NOMO-1 treated with dmso at 0.1 percent for 144 hours (cell line): ENCODE results near the gene FALEC.

Experiments used
- DNase-seq: peaks from one replicate; lab custom pipeline; 2025; ENCODE audit not compliant: unreplicated experiment; lab: John Stamatoyannopoulos, UW

Gene FALEC

GRCh38 chr1:150515328-150516049, at the start of gene FALEC:
TSS of gene FALEC (plus strand) at chr1:150515752.
- DNase-seq, result peak; percentile 96

GRCh38 chr1:150466964-150467363, 48.6 kb upstream of the FALEC start:
- DNase-seq, result no peak

DNA sequence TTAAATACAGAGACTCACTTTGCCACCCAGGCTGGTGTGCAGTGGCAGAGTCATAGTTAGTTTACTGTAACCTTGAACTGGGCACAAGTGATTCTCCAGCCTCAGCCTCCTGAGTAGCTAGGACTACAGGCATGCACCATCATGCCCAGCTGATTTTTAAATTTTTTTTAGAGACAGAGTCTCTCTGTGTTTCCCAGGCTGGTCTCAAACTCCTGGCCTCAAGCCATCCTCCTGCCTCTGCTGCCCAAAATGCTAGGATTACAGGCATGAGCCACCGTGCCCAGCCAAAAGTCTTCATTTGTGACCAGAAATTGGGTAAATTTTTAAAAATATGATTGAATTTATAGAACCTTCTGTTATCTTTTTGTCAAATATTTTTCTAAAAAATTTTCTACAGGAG, 46.3 kb upstream of the FALEC start:
- DNase-seq, result no peak

DNA sequence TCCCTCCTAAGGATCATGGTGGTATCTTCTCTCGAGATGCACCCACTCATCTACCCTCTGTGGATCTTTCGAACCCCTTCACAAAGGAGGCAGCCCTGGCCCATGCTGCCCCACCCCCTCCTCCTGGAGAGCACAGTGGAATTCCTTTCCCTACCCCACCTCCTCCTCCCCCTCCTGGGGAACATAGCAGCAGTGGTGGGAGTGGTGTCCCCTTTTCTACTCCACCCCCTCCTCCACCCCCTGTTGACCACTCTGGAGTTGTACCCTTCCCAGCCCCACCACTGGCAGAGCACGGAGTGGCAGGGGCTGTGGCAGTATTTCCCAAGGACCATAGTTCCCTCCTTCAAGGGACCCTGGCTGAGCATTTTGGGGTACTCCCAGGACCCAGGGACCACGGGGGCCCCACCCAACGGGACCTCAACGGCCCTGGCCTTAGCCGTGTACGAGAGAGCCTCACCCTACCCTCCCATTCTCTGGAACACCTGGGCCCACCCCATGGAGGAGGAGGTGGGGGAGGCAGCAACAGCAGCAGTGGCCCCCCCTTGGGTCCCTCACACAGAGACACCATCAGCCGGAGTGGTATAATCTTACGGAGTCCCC, 42.9 kb upstream of the FALEC start:
- DNase-seq, result no peak

DNA sequence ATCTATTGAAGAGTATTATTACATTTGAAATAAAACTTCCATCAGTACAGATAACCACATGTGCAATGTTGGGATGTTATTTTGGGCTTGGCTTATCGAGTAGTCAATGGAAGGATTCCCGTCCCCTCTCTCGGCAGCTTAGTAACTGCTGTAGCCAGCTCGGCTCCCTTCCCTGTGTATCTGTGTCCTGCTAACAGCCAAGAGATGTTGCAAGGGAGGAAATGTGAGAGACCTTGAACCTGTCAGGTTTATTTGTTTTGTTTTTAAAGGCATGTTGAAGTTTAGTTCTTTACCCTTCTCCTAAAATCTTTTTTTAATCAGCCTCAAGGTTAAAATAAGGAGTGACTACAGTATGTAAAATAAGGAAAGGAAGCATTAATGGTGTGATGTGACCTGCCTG, 41.9 kb upstream of the FALEC start:
- no peak for DNase-seq

- no peak for DNase-seq
Observed at GRCh38 chr1:150474869-150475268, 40.7 kb upstream of the FALEC start.

- no peak for DNase-seq
Observed at GRCh38 chr1:150476754-150477153, 38.8 kb upstream of the FALEC start.

DNA sequence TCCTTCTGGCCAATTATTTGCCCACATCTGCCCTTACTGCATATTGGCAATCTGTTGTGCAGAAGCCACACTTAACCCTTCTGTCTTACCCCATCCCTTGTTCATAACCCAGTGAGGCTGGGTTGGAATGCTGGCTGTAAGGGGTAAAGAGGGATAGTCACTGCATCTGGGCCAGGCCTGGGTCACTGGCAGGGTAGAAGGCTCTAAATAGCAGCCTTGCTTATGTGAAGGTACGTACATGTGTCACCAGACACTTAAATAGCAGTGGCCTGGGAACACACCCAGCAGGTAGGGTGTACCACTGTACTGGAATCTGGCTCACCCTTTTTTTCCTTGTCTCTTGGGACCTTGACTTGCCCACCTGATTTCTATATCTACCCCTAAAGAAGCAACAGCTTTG, 38.2 kb upstream of the FALEC start:
- no peak for DNase-seq

GRCh38 chr1:150477733-150478132, 37.8 kb upstream of the FALEC start:
- DNase-seq, result no peak

DNA sequence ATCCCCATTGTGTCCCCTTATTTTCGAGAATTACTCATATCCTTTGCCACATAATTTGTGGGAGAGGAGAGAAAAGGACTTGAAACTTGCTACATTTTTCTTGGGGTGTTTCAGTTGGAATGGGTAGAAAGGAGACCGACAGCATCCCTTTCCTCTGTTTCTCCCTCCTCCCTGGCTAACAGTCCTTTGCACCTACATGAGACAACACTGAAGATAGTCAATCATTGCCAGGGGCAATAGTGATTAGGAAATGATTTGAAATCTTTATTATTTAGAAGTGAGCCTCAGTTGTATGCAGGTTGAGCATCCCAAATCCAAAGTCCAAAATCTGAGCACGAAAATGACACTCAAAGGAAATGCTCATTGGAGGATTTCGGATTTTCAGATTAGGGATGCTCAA, 36.2 kb upstream of the FALEC start:
- no peak for DNase-seq

DNA sequence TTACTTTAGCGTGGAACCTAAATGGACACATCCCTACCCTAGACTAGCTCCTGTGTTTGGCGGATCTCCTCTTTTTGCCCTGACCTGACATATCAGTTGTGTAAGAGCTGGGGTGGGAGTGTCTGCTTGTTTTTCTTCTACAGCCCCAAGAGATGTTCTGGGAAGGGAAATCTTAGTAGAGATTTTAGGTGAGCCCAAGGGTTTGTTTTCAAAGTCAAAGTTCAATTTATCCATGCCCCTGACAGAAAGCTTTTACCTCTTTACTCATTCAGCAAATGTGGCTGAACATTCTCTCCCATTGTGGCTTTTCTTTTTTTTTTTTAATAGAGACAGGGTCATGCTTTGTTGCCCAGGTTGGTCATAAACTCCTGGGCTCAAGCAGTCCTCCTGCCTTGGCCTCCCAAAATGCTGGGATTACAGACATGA, 35.6 kb upstream of the FALEC start:
- no peak for DNase-seq

DNA sequence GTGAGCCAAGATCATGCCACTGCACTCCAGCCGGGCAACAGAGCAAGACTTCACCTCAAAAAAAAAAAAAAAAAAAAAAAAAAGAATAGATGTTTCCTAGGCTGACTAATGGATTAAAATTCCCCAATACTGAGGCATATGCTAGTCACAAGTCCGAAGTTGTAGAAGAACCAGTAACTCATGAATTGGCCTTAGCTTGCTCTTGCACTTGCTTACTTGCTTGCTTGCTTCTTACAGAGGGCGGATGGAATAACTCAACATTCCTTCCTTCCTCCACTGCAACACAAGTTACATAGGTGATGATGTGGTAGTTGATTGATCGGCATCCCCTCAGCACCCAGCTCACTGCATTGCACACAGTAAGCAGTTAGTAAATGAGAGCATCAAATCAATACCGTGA, 31.1 kb upstream of the FALEC start:
- DNase-seq, result no peak

DNA sequence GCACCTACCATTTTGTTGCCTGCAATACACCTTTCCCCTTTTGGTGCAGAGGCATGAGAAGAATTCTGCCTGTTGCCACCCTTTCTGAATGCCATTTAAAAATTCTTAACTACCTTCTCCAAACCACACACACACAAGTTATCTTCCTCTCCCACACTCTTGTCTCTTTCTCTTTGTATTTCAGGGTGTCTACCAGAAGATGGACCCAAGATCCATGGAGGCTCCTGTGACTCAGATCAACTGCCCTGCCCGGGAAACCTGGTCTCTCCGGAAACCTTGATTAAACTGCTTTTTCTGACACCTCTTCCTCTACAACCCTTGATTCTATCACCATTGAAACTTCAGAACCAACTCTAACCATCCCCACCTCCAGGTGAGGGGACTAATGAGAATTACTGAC, 30.7 kb upstream of the FALEC start:
- peak; percentile 5 for DNase-seq

GRCh38 chr1:150486966-150487762, 28.4 kb upstream of the FALEC start, which contains the start of gene TARS2:
TSS of gene TARS2 (plus strand) at chr1:150487419. CDS start at chr1:150487451, 32 bp downstream.
- peak; percentile 97 for DNase-seq

DNA sequence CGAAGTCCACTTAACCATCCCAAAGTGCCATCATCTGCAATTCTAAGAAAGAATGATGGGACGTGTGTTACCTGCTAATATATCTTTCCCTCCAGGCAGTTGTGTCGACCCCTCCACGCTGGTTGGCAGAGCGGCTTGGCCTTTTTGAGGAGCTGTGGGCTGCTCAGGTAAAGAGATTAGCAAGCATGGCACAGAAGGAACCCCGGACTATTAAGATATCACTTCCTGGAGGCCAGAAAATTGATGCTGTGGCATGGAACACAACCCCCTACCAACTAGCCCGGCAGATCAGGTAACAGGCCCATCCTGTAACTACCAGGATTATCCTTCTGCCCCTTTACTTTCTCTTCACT, 27.8 kb upstream of the FALEC start:
- no peak for DNase-seq

- DNase-seq, result no peak
Observed at GRCh38 chr1:150493175-150493574, 22.4 kb upstream of the FALEC start.

DNA sequence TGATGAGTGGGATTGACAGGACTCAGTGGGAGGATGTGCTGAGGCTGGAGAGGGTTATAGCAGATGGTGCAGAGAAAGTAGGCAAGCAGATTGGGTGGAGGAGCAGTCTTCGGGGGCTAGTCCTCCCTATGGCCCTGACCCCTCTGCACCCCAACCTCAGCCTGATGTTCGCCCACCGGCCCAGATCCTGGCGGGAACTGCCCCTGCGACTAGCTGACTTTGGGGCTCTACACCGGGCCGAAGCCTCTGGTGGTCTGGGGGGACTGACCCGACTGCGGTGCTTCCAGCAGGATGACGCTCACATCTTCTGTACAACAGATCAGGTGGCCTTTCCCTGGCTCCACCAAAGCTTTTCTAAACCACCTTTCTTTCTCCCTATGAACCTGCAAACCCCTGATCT, 17.2 kb upstream of the FALEC start:
- DNase-seq, result no peak

DNA sequence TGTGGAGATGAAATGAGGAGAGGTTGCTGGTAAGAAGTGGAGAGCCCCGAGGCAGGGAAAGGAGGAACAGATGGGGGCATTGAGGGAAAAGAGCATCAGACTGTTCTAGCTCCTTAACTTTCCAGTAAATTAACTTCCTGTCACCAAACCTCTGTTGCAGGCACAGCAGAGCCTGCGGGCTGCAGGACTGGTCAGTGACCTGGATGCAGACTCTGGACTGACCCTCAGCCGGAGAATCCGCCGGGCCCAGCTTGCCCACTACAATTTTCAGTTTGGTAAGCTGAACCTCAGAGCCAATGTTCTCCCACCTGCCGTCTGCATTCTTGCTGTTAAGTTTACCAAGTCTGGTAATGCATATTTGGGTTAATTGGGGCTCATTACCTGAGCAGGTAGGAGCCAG, 10.1 kb upstream of the FALEC start:
- DNase-seq, result no peak

DNA sequence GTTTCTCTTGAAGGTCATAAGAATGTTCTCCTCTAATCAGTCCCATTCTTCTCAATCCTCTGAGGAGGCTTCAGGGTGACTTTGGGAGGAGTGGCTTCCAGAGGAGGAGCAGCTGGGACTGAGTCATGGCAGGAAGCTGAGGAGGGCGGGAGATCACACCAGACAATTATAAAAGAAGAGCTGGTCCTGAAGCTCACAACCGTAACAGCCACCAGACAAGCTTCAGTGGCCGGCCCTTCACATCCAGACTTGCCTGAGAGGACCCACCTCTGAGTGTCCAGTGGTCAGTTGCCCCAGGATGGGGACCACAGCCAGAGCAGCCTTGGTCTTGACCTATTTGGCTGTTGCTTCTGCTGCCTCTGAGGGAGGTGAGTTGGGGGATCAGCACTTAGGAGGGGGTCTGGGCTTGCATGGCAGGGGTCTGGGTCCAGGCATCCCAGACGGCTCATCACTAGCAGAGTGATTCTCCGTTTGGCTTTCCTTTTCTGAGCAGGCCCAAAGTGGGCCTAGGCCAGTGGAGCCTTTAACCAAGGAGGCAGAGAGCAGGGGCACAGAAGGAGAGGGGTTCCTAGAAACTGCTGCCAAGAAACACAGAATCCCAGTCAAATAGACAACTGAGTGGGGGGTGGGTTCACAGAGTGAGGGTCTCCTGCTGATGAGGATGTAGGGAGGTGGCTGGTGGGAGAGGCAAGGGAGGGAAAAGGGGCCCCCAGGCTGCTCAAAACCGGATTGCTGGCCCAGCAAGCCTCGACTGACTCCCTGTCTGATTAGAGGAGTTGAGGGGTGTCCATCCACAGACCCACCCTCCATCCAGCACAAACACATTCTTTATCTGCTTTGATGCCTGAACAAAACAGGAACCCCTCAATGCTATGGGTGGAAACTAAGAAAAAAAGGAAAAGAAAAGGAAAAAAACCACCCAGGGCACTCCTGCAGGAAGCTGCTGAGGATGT, 7.4 kb upstream of the FALEC start, which contains the start of gene ECM1:
Gene ECM1 (plus strand): TSS at position 198 of the 953 bp plus-strand sequence. CDS start 101 bp downstream, at position 299.
- peak; percentile 31 for DNase-seq

GRCh38 chr1:150508982-150509381, 6.6 kb upstream of the FALEC start:
- DNase-seq, result no peak

GRCh38 chr1:150511551-150511950, 4.0 kb upstream of the FALEC start:
- no peak for DNase-seq
